Neural cell (in vitro differentiated cells): ENCODE measurements around the gene SF1. TPM values are rescaled to one million over a fixed set of nuclear protein-coding genes. Genes with fewer than 3 reads are reported as not detected.

Source experiments
- H2AFZ ChIP-seq: fragments of 200-600, 300-800 bp; sonication (generic), shearing (Covaris generic); 2 replicates; pipeline ENCODE4 v1.6.0; 2014; ENCODE audit warnings: low read depth, mild to moderate bottlenecking, antibody characterized with exemption, low read length, moderate library complexity
- H3F3A ChIP-seq: fragments of 200-600 bp; shearing (Covaris generic); 2 replicates; pipeline ENCODE4 v1.6.1; 2016; ENCODE audit warnings: mild to moderate bottlenecking, moderate library complexity, mixed read lengths, antibody characterized with exemption, low read length; ENCODE audit not compliant: insufficient read depth, poor library complexity, severe bottlenecking
- H3K27ac ChIP-seq: fragments of 200-600, 300-800 bp; sonication (generic), shearing (Covaris generic); 2 replicates; pipeline ENCODE4 v1.5.1; 2014; ENCODE audit warnings: mild to moderate bottlenecking, low read length, moderate library complexity
- H3K27me3 ChIP-seq: fragments of 300-800, 200-600 bp; sonication (generic), shearing (Covaris generic); 2 replicates; pipeline ENCODE4 v1.6.0; 2014; ENCODE audit warnings: mild to moderate bottlenecking, low read depth, low read length, moderate library complexity; ENCODE audit not compliant: insufficient read depth
- H3K36me3 ChIP-seq: fragments of 300-800, 200-600 bp; sonication (generic), shearing (Covaris generic); 2 replicates; pipeline ENCODE4 v1.5.1; 2014; ENCODE audit warnings: mild to moderate bottlenecking, antibody characterized with exemption, low read length, moderate library complexity; ENCODE audit not compliant: insufficient read depth
- H3K4me2 ChIP-seq: fragments of 300-800, 200-600 bp; sonication (generic), shearing (Covaris generic); 2 replicates; pipeline ENCODE4 v1.6.0; 2014; ENCODE audit warnings: mild to moderate bottlenecking, low read length
- H3K4me3 ChIP-seq: fragments of 300-800, 200-600 bp; sonication (generic), shearing (Covaris generic); 2 replicates; pipeline ENCODE4 v1.5.1; 2014; ENCODE audit warnings: mild to moderate bottlenecking, low read length, moderate library complexity
- H3K79me2 ChIP-seq: fragments of 200-600 bp; shearing (Covaris generic); replicated peaks from 2 replicates; pipeline ENCODE4 v1.6.0; 2014; ENCODE audit warnings: mild to moderate bottlenecking, low read length, moderate library complexity; ENCODE audit not compliant: insufficient read depth
- H3K9ac ChIP-seq: fragments of 300-800, 200-600 bp; sonication (generic), shearing (Covaris generic); 2 replicates; pipeline ENCODE4 v1.6.1; 2016; ENCODE audit warnings: mild to moderate bottlenecking, low read length, mixed read lengths
- H3K9me2 ChIP-seq: fragments of 200-600 bp; shearing (Covaris generic); 2 replicates; pipeline ENCODE4 v1.6.1; 2016; ENCODE audit warnings: mild to moderate bottlenecking, low read length, mixed read lengths; ENCODE audit not compliant: insufficient read depth
- H3K9me3 ChIP-seq: fragments of 200-600, 300-800 bp; sonication (generic), shearing (Covaris generic); 2 replicates; pipeline ENCODE4 v1.6.1; 2016; ENCODE audit warnings: mild to moderate bottlenecking, mixed run types, low read length, moderate library complexity, mixed read lengths
- H4K20me1 ChIP-seq: fragments of 200-600 bp; shearing (Covaris generic); 2 replicates; pipeline ENCODE4 v1.6.1; 2016; ENCODE audit warnings: mild to moderate bottlenecking, mixed run types; ENCODE audit not compliant: insufficient read depth
- CTCF ChIP-seq: fragments of 450-650 bp; IDR thresholded peaks from 2 replicates; pipeline ENCODE4 v1.5.1; 2014; ENCODE audit warnings: antibody characterized with exemption, mild to moderate bottlenecking, moderate library complexity; ENCODE audit not compliant: poor library complexity, severe bottlenecking
- EP300 ChIP-seq: fragments of 450-650 bp; conservative IDR thresholded peaks from 2 replicates; pipeline ENCODE4 v1.6.1; 2014; ENCODE audit warnings: antibody characterized with exemption, mild to moderate bottlenecking, moderate library complexity; ENCODE audit not compliant: poor library complexity, severe bottlenecking
- EZH2 ChIP-seq: fragments of 200-600, 300-800 bp; shearing (Covaris generic), sonication (generic); IDR thresholded peaks from 2 replicates; pipeline ENCODE4 v1.6.1; 2014; ENCODE audit warnings: antibody characterized with exemption, low read length, borderline replicate concordance, mild to moderate bottlenecking; ENCODE audit not compliant: insufficient read depth, poor library complexity, severe bottlenecking
- MXI1 ChIP-seq: fragments of 450-650 bp; conservative IDR thresholded peaks from 2 replicates; pipeline ENCODE4 v1.6.1; 2014; ENCODE audit warnings: antibody characterized with exemption, mild to moderate bottlenecking; ENCODE audit not compliant: poor library complexity, severe bottlenecking
- POLR2AphosphoS5 ChIP-seq: IDR thresholded peaks from 2 replicates; pipeline ENCODE4 v1.6.1; 2012
- RAD21 ChIP-seq: fragments of 450-650 bp; conservative IDR thresholded peaks from 2 replicates; pipeline ENCODE4 v1.6.1; 2014; ENCODE audit warnings: antibody characterized with exemption, mild to moderate bottlenecking, moderate library complexity
- REST ChIP-seq: IDR thresholded peaks from 2 replicates; pipeline ENCODE4 v1.6.1; 2012; ENCODE audit warnings: borderline replicate concordance
- SMC3 ChIP-seq: fragments of 450-650 bp; conservative IDR thresholded peaks from 2 replicates; pipeline ENCODE4 v1.6.1; 2014; ENCODE audit warnings: antibody characterized with exemption, mild to moderate bottlenecking, moderate library complexity; ENCODE audit not compliant: poor library complexity
- TAF1 ChIP-seq: IDR thresholded peaks from 2 replicates; pipeline ENCODE4 v1.6.1; 2012; ENCODE audit warnings: low read depth
- polyA plus RNA-seq: library from polyadenylated mRNA; depleted of rRNA; stranded (reverse); fragments of >200 nt; gene quantifications from 2 replicates; pipeline ENCODE4 v1.2.3, GENCODE V29; 2014

SF1 gene
- polyA plus RNA-seq, 1 donor from 2014 or later, result 53.2 TPM

DNA sequence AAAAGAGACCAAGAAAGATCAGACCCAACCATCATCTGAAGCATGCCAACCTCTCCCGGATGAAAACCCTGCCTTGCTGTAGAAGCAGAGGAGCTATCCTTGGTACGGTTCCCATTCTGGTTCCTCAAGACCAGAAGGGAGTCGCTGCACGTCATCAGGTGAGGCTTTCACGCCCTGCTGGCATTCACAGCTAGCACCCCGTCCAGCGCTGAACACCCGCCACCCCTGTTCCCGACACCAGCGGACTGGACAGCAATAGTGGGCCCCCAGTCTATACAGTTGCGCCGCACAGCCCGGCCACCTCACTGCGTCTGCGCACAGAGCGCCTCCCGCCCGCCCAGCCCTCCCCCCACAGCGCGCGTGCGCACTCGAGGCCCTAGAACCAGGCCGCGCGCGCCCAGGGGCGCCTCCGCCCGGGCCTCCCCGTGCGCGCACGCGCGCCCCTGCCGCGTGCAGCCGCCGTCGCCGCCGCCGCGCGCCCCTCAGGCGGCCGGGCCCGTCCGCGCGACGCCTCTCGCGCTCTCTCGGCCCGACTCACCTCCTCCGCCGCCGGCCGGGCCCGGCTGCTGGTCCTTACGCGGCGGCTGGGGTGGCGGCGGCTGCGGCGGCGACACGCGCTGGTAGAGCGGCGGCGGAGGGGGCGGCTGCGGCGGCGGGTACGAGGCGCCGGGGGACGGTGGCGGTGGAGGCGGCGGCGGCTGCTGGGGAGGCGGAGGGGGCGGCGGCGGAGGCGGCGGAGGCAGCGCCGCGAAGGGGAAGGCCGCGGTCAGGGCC, 706 bp downstream of the SF1 start:
- H3K9ac ChIP-seq, result peak overlapping the region; percentile 97
- H3K4me3 ChIP-seq, result peak overlapping the region; percentile 80
- no peaks in the 10 kb centered on the region for H3K9me3 ChIP-seq
- peak; percentile 44 for TF ChIP-seq RAD21
- peak; percentile 18 for TF ChIP-seq POLR2AphosphoS5
- TF ChIP-seq MXI1, result no peak
- TF ChIP-seq CTCF, result no peak
- no peak for TF ChIP-seq EP300
- TF ChIP-seq EZH2, result no peak
- TF ChIP-seq TAF1, result no peak
- peak; percentile 49 for TF ChIP-seq SMC3
- TF ChIP-seq REST, result no peak
- peak overlapping the region; percentile 91 for H3K4me2 ChIP-seq
- H3K27ac ChIP-seq, result peak overlapping the region; percentile 96
- no peaks in the 10 kb centered on the region for H3K27me3 ChIP-seq
- H3K79me2 ChIP-seq, result peaks cover 51% of the 10 kb centered on the region
- peaks cover 7% of the 10 kb centered on the region for H3F3A ChIP-seq
- peaks cover 32% of the 10 kb centered on the region for H4K20me1 ChIP-seq
- peaks cover 19% of the 10 kb centered on the region for H3K36me3 ChIP-seq
- no peak overlapping the region for H2AFZ ChIP-seq
- H3K9me2 ChIP-seq, result no peaks in the 10 kb centered on the region

DNA sequence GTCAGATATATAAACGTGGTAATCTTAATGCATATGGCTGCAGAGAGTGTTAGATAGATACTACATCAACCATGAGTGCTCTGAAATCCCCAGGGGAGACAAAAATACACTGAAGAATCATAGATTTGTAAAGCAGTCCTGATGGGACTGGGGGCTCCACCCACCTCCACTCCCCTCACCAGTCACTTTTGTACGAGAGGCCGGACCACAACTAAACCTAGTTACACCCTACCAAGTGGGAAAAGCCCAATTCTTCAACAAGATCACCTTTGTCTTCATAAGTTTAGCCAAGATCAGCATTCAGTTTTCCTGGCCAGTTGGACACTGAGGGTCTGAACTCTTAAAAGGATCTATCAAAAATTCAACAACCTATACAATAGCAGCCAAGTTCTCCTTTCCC, 1.5 kb downstream of the SF1 start:
- TF ChIP-seq TAF1, result no peak
- no peak for TF ChIP-seq EP300
- TF ChIP-seq EZH2, result no peak
- no peak for TF ChIP-seq RAD21
- no peak for TF ChIP-seq POLR2AphosphoS5
- no peak for TF ChIP-seq SMC3
- no peak for TF ChIP-seq REST
- TF ChIP-seq MXI1, result no peak
- no peak for TF ChIP-seq CTCF
- H3K27ac ChIP-seq, result peak overlapping the region; percentile 71
- peak overlapping the region; percentile 80 for H3K4me3 ChIP-seq

More for the DNA sequence above, 1.5 kb downstream of the SF1 start:
- Histone ChIP-seq H3K79me2 (peaks cover 59% of the 10 kb centered on the region), H3K9me3 (no peaks in the 10 kb centered on the region), H3K9ac (peak overlapping the region; percentile 73), H2AFZ (no peak overlapping the region), H3K9me2 (no peaks in the 10 kb centered on the region), H3K27me3 (no peaks in the 10 kb centered on the region), H4K20me1 (peaks cover 39% of the 10 kb centered on the region), H3F3A (peaks cover 7% of the 10 kb centered on the region), H3K36me3 (peaks cover 20% of the 10 kb centered on the region), H3K4me2 (peak overlapping the region; percentile 91)
